Skin of body (tissue), 2 donors: Measurements from ENCODE around the gene AGTRAP. TPM values are rescaled to one million over a fixed set of nuclear protein-coding genes. Genes with fewer than 3 reads are reported as not detected.

Source experiments
- DNase-seq: peaks from one replicate; lab custom pipeline; 2025; lab: John Stamatoyannopoulos, UW
- total RNA-seq: library from RNA; depleted of rRNA; stranded (reverse); fragments of >200 nt; gene quantifications from one replicate; pipeline ENCODE4 v1.2.3, GENCODE V29; 2014

AGTRAP gene, protein sequence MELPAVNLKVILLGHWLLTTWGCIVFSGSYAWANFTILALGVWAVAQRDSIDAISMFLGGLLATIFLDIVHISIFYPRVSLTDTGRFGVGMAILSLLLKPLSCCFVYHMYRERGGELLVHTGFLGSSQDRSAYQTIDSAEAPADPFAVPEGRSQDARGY
- total RNA-seq = 15.7 TPM

DNA sequence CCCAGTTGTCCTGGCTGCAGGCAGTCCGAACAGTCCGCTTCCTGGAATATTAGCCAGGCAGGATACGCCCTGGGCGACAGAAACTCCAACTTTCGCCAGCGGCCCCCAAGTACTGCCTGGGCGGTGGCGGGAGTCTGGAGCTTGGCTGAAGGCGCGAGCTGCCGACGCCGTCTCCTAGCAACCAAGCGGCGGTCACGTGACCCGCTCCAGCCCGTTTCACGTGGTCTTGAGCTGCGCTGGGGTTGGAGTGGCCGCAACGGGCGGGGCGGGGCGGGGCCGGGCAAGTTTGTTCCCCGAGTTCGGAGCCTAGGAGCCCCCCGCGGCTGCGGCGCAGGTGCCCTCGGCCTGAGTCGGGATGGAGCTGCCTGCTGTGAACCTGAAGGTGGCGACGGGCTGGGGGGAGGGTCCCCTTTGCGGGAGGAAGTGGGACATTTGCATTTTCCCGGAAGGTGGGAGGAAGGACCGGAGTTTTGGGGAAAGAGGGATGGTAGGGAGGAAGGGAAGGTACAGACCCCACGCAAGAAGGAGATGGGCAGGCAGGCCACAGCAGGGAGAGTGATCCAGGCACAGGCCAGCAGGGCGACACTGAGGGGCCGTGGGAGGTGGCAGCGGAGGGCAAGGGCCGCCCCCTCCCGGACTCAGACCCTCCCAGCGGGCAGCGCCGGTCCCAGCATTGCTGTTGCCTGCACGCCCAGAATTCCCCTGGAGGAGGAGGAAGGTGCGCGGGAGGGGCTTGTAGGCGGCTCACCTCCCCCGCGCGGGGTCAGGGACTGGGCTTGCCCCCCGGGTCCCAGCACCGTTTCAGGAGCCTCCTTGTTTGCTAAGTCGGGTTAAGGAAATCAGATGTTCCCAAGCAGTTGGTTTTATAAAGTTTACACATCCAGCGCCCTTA is at the start of gene AGTRAP:
Gene AGTRAP, plus strand, starts transcription at position 283 of the 892 bp plus-strand sequence. Its CDS starts 73 bp downstream, at position 356.
- DNase-seq = peak; percentile 91

DNA sequence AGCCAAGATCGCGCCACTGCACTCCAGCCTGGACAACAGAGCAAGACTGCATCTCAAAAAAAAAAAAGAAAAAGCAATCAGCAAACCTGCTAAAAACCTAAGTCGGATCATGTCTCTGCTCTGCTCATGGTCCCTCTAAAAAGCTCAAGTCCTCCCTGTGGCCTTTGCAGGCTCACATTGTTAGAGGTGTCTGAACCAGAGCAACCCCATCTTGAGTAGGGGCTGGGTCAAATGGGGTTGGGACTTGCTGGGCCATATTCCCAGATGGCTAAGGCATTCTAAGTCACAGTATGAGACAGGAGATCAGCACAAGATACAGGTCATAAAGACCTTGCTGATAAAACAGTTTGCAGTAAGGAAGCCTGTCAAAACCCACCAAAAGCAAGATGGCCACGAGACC is 47.4 kb upstream of the AGTRAP start:
- DNase-seq = no peak

DNA sequence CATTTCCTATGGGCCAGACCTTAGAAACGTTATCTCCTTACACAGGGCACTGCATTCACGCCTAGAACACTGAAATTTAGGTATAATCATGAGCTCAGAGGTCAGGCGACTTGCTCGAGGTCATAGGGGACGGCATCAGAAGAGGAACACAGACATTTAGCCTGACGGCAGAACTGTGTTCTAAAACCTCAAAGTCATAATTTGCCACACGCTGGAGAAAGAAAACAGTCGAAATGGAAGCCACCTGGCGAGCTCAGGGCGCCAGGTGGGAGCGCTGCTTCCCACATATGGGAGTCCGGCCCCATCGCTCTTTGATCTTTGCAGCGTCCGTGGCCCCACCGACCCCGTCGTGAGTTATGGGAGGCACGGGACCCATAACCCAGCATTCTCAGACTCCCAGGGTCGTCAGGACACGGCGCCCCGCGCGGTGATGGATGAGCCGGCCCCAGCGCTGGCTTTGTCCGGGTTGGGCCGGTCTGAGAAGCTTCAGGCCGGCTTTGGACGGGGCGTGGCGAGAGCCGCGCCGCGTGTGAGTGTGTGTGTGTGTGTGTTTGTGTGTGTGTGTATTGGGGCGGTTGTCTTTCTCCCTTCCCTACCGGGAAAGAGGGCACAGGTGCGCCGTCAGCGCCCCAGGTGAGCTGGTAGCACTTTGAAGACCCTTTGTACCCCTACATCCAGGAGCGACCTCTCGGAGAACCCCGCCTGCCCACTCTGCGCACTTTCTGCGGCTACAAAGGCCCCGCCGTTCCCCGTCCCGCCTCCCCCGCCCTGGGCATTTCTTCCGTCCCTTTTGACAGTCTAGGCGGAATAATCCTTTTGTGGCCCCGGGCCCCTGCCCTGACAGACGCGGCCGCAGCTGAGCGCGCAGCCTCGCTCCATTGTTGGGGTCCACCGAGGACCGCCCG is 45.3 kb upstream of the AGTRAP start:
- no peak for DNase-seq

DNA sequence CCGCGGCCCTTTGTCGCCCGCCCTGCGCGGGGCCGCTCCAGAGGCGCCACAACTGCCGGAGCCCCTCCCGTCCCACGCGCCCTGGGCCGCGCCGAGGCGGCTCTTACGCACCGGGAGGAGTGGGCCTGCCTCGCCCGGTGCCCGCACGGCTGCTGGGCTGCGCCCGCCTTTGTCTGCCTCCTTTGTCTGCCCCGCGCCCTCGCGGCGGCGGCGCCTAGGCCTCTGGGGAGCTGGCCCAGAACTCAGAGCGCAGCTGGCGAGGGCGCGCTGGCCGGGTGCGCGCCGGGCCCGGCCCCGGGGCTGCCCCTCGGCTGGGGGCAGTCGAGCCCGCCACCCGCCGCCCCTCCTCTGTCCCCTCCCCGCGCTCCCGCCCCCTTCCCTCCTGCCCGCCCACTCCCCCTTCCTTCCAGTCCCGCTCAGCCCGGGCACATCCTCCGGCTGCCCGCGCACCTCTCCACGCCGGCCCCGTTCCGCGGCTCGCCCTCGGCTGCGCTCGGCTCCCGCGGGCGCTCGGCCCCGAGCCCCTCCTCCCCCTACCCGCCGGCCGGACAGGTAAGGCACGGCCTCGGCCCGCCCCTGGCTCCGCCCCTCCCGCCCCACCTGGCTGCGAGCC is 44.5 kb upstream of the AGTRAP start, which contains the start of gene DRAXIN:
Gene DRAXIN, plus strand, starts transcription at position 409 of the 613 bp plus-strand sequence. CDS start 14,549 bp downstream, outside the sequence.
- DNase-seq = no peak

DNA sequence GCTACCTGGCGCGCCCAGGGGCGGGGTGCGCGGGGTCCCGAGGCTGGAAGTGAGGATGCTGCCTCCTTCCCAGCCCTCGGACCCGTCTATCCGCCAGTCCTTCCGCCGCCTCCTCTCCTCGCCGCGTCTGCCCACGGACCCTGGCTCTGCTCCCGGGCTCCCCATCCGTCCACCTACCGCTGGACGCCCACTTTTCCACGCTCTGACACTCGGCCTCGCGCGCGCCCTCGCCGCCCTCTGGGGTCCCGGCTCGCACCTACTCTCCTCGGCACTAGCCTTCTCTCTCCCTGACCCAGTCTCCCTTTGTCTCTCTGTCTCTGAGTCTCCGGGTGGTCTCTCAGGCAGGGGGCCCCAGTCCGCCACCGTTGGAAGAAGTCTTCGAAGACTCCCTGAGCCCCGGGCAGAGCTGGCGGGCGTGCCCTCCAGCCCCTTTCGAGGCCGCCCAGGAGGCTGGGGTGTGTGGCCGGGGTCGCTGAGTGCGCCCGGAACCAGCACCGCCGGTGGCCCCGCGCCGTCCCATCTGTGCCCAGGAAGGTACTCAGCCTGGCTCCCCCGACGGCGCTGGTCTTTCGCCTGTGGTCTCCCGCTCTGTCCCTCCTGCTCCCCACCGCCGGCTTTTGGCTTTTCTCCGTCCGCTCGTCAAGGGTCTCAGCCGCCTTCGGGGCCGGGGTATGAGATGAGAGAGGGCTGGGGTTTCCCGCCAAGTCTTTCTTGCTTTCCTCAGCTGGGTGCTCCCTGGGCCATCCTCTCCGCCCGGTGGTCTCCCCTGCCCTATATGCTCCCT is 43.8 kb upstream of the AGTRAP start:
- DNase-seq = no peak

DNA sequence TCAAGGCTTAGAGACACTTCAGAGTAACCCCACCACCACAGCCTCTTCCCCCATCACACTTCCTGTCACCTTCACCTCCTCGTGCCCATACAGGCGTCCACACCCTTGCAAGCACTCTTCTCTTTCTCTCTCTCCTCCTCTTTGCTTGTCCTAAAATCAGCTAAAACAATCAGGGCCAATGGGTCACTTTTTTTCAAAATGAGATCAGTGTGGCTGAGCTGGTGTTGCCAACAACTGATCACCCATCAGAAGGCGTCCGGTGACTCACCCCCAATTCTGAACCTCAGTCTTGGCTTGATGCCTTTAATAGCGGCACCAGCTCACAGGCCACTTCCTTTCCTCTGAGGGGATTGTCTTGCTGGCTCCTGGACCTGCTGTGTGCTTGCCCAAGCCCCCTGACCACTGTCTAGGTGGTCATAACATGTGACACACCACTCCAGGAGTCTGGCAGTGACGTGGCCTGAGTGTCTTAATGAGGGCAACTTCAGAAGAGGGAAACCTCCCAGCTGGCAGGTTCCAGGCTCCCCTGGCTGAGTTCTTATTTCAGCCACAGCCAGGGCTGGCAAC is 42.8 kb upstream of the AGTRAP start:
- no peak for DNase-seq

DNA sequence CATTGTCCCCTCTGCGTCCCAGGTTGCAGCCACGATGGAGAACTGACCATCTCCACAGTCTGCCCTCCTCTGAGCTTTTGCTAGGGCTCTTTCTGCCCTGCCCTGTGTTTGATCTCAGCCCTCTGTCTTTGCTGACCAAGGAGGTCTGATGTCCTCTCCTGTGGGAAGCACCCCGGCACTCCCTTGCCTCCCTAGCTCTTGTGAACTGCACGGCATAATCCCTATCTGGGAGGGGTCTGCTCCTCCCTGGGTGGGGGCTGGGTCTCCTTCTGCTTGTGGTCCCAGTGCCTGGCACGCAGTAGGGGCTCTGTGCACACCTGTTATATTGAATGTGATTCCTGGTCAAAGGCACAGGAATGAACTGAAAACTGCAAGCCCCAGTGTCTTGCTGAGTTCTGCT is 42.0 kb upstream of the AGTRAP start:
- no peak for DNase-seq

DNA sequence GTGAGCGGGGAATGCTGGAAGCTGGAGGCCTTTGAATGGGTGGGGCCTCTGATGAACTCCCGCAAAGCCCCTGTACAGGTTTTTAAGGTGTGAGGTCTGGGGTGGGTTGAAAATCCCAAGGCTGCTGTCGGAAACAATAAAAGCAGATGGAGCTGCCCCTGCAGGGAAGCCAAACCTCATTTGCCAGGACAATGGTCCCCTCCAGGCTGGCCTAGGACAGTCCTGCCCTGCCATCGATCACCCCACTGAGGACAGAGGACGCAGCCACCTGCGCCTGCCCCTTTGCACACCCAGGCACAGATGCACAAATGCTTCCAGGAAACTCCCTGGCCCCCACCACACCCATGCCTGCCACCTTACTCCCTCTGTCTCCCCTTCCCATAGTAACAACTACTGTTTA is 40.1 kb upstream of the AGTRAP start:
- DNase-seq = no peak

DNA sequence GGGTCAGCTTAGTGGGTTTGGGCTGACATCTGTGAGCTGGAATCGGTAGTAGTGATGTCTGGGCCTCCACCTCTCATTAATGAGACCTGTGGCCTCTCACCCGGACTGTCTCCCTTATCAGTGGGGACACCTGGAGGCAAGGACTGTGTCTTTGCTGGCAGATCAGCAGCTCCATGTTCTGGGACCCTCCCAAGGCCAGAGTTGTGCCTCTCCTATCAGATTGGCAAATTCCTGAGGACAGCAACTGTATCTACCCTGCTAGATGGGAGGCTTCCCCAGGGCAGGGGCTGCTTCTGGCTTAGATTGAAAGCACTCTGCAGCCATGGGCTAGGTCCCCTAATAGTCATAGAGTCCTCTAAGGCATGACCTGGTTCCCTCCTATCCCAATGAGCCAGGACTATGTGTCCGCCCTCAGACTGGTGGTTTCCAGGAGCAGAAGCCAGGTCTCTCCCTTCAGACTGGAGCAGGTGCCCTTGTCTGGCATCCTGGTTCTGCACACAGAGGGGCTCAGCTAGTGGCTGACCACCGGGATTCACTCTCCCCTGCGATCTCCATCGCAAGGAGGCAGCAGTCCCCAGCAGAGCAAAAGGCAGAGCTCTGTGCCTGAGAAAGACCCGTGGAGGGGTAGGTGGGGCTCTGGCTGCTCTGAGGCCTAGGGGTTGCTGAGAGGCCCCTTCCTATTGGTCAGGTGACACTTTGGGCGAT is 38.6 kb upstream of the AGTRAP start:
- no peak for DNase-seq

DNA sequence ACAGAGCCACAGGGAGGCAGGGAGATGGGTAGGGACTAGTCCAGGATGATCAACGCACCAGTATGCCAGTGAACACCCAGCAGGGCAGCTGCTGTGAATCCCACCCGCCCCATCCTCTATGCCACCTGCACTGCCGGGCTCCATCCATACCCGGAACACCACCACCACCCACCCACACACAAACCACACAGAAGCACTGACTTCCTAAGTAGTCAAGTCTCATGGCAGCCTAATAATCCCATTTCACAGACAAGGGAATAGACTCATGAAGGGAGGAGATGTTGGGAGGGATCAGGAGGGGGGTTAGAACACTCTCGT is 38.1 kb upstream of the AGTRAP start:
- no peak for DNase-seq

DNA sequence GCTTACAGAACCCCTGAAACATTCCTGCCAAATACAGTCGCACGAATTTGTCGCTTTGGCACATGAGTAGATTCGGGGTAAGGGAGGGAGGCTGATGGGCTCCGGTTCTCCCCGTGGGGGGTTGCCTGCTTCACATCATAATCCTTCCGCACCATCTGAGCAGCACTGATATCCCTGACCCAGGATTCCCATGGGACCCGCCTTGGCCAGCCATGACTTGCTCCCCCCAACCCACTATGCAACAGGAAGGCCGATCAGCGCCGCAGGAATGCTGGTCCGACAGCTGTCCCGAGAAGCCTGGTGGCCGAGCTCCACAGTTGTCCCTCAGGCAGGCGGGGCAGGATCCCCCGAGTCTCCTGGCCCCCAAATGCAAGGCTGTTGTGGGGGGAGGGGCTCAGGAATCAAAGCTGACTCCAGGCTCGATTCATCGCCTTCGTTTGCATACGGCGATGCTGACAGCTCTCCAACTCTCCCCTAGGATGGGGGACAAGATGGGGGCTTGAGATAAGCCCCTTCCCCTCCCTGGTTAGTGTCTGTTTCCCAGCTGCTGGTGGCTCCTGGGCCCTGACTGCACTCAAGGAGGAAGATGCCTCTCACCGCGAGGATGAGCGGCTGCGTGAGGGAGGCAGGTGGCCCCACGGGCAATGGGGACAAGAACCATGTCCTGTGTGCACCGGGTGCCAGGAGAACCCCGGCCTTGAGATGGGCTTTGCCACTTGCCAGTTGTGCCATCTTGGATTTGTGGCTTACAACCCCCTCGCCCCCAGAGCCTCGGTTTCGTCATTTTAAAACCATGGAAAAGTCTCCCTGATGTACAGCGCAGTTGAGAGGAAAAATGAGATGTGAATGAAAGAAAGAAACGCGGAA is 35.1 kb upstream of the AGTRAP start:
- no peak for DNase-seq

DNA sequence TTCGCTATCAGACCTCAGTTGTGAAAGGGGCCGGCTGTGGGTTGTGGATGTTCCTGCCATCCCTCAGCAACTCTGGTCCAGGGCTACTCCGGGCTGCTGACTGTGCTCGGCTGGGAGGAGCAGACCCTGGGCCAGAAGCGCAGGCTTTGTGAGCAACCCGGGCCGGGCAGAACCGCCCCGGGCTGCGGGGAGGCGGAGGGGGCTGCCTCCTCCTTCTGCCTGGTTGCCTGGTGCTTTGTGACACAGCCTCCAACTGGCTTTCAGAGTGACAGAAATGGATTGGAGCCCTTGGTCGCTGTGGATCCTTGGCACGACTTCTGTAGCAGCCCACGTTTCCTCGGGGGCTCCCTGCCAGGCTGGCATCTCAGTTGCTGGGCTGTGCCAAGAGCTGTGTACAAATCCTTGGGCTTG is 34.4 kb upstream of the AGTRAP start:
- no peak for DNase-seq

DNA sequence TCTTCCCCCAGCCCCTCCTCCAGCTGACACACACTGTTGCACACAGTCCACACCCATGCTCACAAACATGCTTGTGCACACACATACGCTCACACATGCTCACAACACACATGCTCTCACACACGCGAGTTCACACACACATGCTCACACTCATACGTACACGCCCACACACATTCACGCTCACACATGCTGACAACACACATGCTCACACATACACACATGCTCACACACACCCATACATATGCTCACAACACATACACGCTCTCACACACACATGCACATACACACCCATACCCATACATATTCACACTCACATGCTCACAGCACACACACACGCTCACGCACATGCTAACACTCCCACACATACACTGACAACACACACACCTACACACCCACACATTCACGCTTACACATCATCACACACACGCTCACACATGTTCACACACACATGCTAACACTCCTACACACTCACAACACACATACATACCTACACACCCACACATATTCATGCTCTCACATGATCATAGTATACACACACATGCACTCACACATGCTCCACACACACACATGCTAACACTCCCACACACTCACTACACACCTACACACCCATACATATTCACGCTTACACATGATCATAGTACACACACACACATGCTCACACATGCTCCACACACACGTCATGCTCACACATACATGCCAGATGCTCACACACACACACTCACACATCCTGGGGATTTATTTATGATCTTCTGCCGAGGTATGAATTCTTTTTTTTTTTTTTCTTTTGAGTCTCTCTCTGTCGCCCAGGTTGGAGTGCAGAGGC is 33.7 kb upstream of the AGTRAP start:
- DNase-seq = no peak

DNA sequence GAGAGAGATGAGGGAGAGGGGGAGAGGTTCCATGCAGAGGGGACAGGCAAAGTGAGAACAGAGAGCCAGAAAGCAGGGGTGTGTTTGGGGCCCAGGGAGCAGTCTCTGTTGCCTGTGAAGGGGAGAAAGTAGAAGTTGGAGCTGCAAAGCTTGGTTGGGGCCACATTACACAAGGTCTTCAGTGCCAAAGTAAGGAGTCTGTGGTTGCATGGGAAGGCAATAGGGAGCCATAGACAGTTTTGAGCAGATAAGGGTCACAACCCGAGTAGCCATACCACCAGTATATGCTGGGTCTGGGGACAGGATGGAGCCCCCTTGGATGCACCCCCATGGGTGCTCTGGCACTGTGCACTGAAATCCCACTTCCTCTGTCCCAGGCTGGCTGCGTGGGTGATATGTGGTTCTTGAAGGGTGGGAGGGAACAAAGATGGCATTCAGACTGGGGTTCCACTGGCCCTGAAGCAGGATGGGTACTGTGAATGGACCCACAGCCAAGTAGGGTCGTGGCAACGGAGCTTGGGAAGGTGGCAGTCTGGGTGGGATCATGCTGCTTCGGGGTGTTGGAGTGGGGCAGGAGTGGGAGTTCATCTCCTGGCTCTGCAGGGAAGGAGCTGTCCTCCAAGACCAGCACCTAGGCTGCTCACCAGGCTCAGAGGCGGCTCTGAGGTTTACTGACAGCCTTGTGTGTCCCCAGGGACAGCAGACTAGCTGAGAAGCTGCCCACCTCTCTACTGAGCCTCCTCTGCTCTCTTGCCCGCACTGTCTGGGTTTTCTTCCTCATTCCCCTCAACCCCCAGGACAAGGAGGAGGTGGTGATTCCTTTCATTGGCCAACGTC is 32.4 kb upstream of the AGTRAP start:
- no peak for DNase-seq

DNA sequence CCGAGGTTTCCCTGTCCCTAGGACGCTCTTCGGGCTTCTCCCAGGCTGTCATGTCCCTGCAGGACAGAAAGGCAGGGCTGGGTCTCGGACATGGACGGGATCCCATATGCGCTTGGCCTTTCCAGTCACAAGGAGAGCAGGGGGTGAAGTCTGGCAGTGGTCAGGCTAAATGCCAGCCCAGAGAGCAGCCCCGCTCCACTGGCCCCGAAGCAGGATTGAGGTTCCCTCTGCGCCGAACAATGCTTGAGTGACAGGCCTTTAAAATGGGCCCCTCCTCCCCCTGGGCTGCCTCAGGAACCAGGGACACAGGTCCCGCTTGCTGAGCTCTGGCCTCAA is 31.8 kb upstream of the AGTRAP start:
- DNase-seq = no peak

DNA sequence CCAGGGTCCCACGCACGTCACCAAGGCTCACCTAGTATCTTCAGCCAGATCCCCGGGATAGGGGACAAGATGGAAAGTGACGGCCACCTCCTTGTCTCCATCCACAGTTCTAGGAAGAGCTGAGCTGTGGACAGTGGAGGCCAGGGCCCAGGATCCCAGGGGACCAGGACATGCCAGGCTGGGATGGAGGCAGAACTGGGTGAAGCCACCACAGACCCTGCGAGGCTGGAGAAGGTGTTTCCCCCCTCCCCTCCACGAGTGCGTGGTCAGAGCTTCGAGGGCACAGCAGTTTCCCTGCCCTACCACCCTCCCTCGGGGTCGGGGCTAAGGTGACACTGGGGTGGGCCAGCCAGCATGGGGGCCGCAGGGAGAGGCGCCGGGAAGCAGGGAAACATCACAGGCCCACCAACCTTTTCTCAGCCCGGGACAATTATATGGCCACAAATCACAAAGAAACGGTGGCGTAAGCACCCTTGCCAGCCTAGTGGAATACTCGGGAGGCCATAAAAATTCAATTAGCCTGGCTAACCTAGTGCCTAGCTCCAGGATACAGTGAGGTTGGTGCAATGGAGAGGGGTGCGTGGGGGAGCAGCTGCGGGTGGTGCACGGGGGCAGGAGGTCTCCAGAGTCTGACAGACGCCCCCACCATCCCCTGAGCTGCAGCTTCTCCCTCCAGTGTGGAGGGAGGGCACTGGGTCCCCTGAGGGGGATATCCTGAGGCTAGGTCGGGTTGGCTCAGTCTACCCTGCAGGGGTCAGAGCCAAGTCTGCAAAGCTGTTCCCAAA is 31.1 kb upstream of the AGTRAP start:
- DNase-seq = no peak
